LoVo (cell line): ENCODE results near the gene CGB2.
A peak's percentile ranks its signal among the peaks of the same experiment; 100 is the strongest.
"Not testable (repeated sequence)": the region's sequence is repeated elsewhere in the genome, so short reads cannot be mapped to it uniquely, and the experiment has no call there.

Source experiments
- DNase-seq: peaks from one replicate; pipeline ENCODE4 v3.0.0-alpha.2; 2016; ENCODE audit warnings: low spot score

The CGB2 gene

DNA sequence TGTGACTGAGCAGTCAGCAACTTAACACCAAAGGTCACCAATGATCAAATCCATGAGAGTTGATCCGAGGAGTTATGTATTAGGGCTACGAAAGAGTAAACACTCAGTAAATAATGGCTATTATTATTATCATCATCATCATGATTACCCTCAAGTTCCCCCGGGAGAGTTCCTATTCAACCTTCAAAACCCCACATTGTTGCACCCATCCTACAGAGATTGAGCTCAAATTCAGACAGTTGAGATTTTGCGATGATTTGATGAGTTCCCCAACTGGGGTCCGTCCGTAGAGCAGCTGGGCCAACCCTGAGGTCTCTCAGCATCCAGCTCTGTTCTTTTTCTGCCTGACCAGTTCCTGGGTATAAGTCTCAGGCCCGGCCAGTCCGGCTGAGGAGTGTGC lies 6.4 kb downstream of the CGB2 start:
- not testable (repeated sequence) for DNase-seq

DNA sequence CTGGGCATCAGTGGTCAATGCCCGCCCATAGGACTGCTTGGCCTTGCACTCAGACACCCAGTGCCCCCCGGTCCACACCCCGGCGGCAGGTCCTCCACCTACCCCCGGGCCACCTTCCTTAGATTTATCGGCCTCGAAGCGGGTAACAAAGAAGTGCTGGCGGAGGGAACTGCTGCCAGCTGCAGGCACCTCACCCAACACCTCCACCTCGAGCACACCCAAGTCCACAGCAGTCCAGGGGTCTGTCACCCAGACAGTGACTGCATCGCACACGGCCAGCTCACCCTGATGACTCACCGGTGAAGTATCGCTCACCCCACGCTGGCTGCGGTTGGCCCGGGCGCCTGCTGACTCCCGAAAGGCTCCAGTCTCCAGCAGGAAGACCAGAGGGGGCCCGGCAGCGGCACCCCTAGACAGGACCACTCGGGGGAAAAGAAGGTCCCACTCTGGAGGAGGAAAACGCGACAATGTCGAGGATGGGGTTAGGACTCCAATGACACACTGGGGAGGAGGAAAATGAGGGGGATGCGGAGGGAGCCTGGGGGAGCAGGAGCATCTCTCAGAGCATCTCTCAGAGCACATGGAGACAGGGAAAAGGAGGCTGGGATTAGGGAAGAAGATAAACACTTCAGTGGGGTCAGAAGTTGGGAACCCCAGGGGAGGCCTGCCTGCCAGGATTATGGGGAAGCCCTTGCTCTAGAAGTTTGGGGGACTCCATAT lies 7.0 kb downstream of the CGB2 start:
- peak; percentile 52 for DNase-seq

DNA sequence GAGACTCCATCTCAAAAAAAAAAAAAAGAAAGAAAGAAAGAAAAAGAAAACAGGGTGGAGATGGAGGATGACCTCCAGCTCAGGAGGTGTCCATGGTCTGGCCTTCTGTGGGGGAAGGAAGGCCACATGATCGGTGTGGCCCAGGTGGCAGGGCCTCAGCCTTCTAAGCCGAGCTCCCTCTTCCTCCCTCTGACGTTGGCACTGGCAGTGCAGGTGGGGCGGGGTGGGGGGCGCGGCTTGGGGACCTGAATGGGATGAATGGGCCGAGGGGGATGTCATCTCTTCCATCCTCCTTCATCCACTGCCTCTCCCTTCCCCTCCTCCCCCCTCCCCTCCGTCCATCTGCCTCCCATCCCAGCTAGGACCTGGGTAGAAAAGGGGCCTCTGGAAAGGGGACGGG lies 8.0 kb downstream of the CGB2 start:
- not testable (repeated sequence) for DNase-seq

DNA sequence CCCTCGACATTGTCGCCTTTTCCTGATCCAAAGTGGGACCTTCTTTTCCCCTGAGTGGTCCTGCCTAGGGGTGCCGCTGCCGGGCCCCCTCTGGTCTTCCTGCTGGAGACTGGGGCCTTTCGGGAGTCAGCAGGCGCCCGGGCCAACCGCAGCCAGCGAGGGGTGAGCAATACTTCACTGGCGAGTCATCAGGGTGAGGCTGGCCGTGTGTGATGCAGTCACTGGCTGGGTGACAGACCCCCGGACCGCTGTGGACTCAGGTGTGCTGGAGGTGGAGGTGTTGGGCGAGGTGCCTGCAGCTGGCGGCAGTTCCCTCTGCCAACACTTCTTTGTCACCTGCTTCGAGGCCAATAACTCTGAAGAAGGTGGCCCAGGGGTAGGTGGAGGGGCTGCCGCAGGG lies 10.5 kb downstream of the CGB2 start:
- DNase-seq = peak; percentile 55

DNA sequence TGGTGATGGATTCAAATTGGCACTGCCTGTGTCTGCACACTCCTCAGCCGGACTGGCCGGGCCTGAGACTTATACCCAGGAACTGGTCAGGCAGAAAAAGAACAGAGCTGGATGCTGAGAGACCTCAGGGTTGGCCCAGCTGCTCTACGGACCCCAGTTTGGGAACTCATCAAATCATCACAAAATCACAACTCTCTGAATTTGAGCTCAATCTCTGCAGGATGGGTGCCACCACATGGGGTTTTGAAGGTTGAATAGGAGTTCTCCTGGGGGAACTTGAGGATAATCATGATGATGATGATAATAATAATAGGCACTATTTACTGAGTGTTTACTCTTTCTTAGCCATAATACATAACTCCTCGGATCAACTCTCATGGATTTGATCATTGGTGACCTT lies 11.0 kb downstream of the CGB2 start:
- not testable (repeated sequence) for DNase-seq

DNA sequence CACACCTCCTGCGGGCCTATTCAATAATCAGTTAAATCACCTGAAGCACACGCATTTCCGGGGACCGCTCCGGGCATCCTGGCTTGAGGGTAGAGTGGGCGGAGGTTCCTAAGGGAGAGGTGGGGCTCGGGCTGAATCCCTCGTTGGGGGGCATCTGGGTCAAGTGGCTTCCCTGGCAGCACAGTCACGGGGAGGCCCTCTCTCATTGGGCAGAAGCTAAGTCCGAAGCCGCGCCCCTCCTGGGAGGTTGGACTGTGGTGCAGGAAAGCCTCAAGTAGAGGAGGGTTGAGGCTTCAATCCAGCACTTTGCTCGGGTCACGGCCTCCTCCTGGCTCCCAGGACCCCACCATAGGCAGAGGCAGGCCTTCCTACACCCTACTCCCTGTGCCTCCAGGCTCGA lies 11.9 kb downstream of the CGB2 start, which contains the start of gene CGB5:
CGB5 (plus strand) TSS at position 301 of the 400 bp plus-strand sequence. CDS start 362 bp downstream, outside the sequence.
- DNase-seq = not testable (repeated sequence)

DNA sequence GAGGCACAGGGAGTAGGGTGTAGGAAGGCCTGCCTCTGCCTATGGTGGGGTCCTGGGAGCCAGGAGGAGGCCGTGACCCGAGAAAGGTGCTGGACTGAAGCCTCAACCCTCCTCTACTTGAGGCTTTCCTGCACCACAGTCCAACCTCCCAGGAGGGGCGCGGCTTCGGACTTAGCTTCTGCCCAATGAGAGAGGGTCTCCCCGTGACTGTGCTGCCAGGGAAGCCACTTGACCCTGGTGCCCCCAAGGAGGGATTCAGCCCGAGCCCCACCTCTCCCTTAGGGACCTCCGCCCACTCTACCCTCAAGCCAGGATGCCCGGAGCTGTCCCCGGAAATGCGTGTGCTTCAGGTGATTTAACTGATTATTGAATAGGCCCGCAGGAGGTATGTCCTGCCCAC lies 17.3 kb downstream of the CGB2 start, which contains the start of gene CGB8:
CGB8 (minus strand) TSS at position 101 of the 400 bp plus-strand sequence. CDS start 372 bp downstream, outside the sequence.
- DNase-seq = not testable (repeated sequence)

DNA sequence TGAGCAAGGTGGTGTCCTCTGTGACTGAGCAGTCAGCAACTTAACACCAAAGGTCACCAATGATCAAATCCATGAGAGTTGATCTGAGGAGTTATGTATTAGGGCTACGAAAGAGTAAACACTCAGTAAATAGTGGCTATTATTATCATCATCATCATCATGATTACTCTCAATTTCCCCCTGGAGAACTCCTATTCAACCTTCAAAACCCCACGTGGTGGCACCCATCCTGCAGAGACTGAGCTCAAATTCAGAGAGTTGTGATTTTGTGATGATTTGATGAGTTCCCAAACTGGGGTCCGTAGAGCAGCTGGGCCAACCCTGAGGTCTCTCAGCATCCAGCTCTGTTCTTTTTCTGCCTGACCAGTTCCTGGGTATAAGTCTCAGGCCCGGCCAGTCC lies 18.1 kb downstream of the CGB2 start:
- DNase-seq = not testable (repeated sequence)

DNA sequence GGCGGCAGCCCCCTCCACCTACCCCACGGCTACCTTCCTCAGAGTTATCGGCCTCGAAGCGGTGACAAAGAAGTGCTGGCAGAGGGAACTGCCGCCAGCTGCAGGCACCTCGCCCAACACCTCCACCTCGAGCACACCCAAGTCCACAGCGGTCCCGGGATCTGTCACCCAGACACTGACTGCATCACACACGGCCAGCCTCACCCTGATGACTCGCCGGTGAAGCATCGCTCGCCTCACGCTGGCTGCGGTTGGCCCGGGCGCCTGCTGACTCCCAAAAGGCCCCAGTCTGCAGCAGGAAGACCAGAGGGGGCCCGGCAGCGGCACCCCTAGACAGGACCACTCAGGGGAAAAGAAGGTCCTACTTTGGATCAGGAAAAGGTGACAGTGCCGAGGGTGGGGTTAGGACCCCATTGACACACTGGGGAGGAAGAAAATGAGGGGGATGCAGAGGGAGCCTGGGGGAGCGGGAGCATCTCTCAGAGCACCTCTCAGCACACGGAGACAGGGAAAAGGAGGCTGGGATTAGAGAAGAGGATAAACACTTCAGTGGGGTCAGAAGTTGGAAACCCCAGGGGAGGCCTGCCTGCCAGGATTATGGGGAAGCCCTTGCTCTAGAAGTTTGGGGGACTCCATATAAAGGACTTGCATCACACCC lies 18.8 kb downstream of the CGB2 start:
- peak; percentile 59 for DNase-seq

DNA sequence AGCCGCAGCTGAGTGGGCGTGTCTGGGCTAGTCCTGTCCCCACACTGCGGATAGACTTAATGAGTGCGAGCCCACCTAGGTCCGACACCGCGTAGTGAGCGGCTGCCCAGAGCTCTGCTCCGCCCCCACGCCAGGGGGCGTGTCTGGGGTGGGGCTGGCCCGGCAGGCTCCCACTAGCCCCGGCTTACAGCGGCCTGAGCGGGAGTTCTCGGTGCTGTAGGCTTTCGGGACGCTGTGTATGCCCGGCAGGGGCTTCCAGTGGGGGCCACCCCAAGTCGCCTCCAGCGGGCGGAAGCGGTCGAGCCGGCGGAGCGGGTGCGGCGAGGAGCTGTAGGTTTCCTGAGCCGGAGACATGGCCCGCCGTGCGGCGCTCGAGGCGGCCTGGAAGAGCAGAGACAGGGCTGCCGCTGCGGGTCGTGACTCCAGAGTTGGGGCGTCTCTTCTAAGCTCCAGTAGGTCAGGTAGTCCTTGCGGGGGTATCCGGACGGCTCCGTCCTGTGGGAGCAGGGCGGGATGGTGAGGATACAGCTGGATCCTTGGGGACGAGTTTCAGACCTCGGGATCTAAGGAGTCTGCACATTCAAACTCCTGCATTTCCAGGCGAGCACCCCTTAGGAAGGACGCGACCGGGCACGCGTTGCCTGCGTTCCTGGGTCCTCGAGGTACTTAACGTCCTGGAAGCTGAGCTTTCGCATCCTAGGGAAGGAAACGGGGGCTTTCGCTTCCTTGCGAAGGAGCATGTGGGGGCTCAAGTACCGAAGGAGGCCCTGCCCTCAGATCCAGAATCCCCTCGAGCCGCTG lies 24.6 kb downstream of the CGB2 start:
- peak; percentile 65 for DNase-seq

DNA sequence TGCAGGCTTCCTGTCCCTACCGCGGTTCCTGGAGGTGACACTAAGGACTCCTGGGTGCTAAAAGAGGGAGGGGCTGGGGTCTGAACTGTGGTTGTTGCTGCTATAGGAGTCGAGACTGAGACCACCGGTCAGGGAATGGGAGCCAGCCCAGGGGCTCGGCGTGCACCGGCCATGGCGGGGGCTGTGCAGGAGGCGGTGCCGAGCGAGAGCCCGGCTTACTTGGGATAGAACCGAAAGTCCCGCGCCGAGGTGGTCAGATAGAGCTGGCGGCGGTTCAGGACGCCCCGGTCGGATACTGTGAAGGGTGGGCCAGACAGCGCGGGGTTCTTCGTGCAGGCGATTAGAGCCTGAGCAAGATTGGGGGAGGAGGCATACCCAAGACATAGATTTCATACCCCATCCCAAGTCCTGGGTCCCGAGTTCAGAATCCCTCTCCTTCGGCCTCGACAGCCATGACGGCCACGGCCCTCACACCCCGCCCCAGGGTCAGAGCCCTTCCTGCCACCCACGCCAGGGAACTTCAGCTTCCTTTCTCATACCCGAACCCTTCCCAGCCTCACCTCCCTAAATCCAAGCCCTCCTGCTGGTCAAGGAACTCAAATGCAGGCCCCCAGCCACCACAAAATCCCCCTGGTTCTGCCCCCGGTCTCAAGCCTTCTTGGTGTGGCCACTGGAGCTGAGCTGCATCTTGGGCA lies 25.4 kb downstream of the CGB2 start:
- DNase-seq = not testable (repeated sequence)

DNA sequence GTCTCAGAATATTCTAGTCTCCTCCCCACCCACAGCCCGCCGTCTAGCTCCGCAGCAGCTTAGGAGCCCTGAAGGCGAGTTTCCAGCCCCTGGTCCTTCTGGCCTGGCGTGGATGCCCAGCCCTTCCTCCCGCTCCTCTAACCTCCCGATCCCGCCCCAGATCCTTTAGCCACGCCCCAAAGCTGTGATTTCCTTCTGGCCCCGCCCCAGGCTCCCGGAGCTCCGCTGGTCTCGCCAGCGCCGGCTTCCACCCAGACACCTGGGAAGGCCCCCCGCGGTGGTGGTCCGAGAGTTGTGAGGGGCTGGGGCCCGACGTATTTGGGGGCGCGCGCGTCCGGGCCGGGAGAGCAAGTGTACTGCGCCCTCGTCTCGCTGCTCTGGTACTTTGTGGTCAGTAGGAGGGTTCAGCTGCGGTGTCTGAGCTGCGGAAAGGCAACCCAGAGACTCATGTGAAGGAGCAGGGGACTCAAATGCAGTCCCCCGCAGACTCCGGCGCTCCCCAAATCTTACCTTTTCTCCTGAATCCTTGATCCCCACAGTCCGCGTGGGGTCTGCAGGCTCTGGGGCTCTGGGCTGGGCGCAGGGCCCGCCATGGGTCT lies 26.0 kb downstream of the CGB2 start, which contains the start of gene CGB7:
CGB7 (minus strand) TSS at position 114 of the 599 bp plus-strand sequence. CDS start 2,374 bp downstream, outside the sequence.
- peak; percentile 26 for DNase-seq

DNA sequence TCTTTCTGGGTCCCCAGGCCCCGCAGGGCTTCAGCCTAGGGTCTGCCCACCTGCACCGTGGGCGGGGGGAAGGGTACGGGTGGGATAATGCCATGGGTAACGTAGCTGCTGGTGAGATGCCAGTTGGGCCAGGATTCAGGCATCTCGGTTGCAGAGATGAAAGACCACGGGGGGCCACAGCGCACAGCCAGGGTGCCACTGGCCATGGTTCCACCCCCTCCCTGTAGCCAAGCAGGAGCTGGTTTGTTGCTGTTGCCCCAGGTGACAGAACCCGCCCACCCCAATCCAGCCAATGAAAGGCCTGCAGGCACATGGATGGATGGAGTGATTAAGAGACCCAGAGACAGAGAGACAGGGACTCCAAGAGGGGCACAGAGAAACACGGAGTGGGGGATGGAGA lies 26.9 kb downstream of the CGB2 start:
- no peak for DNase-seq

DNA sequence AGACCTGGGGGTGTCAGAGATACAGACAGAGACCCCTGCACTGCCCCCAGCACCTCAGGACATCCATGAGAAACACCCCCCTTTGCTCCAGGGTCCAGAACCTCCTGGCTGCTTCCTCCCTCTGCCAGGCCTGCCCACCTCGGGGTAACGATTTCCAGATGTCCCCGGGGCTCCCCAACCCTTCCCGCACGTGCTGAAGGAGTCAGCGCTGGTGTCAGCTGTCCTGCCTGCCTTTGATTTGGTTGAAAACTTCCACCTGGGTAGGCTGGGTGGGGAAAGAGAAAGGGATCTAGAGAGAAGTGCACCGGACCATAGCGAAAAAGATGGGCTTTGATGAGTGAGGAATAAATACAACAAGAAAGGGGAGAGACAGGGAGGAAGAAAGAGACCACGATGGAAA lies 27.4 kb downstream of the CGB2 start:
- no peak for DNase-seq

DNA sequence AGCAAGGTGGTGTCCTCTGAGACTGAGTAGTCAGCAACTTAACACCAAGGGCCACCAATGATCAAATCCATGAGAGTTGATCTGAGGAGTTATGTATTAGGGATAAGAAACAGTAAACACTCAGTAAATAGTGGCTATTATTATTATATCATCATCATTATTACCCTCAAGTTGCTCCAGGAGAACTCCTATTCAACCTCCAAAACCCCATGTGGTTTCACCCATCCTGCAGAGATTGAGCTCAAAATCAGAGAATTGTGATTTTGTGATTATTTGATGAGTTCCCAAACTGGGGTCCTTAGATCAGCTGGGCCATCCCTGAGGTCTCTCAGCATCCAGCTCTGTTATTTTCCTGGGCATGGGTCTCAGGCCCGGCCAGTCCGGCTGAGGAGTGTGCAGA lies 29.3 kb downstream of the CGB2 start:
- no peak for DNase-seq

DNA sequence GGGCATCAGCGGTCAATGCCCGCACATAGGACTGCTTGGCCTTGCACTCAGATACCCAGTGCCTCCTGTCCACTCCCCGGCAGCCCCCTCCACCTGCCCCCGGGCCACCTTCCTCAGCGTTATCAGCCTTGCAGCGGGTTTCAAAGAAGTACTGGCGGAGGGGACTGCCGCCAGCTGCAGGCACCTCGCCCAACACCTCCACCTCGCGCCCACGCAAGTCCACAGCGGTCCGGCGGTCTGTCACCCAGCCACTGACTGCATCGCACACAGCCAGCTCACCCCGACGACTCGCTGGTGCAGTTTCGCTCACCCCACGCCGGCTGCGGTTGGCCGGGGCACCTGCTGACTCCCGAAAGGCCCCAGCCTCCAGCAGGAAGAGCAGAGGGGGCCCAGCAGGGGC lies 29.8 kb downstream of the CGB2 start:
- DNase-seq = no peak

DNA sequence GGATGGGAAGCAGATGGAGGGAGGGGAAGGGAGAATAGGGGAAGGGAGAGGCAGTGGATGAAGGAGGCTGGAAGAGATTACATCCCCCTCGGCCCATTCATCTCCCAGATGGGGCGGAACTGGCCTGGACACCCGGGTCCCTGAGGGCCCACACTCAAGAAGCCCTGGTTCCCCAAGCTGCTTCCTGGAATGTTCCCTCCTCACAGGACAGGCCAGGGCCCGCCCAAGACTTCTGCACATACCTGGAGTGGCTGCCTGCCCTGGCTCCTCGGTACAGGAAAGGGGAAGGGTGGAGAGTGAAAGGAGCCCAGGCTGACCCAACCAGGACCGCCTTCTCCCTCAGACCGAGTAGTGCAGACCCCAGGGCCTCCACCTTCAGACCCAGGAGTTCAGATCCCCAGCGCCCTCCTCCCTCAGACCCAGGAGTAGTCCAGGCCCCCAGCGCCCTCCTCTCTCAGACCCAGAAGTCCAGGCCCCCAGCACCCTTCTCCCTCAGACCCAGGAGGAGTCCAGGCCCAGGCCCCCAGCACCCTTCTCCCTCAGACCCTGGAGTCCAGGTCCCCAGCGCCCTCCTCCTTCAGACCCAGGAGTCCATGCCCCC lies 32.4 kb downstream of the CGB2 start:
- no peak for DNase-seq

DNA sequence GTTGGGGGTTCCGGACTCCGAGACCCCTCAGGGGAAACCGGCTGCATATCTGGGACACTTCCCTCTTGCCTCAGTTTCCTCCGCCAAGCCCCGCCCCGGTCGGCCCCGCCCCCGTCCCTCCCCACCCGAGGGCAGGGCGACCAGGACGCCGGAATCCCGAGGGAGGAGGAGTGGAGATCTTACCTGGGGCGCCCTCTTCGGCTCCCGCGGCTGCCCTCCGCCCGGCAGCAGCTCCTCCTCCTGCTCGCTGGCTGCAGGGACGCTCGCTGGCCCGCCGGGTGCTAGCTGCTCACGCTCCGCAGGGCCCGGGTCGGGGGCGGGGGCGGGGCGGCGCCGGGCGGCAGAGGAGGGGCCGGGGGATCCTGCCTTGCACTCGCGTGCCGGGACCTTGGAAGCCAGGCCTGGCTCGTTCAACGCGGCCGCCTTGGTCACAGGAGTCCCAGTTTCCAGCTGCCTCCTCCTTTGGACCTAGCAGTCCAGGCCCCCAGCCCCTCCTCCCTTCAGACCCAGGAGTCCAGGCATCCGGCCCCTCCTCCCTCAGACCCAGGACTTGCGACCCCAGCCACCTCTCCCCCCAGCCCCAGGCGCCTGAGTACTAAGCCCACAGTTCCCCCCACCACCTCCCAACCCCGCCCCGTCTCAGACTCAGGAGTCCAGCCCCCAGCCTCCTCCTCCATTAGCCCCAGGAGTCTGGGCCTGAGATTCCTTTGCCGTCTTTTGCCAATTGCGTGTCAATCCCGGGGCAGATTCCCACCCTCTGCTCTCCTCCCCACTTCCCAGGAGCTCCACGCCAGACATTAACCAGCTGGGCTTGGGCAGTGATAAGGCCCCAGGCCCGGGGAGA lies 33.3 kb downstream of the CGB2 start, which contains the start of gene NTF4:
NTF4 (minus strand) TSS at position 51 of the 844 bp plus-strand sequence. CDS start 2,821 bp downstream, outside the sequence.
- peak; percentile 56 for DNase-seq

DNA sequence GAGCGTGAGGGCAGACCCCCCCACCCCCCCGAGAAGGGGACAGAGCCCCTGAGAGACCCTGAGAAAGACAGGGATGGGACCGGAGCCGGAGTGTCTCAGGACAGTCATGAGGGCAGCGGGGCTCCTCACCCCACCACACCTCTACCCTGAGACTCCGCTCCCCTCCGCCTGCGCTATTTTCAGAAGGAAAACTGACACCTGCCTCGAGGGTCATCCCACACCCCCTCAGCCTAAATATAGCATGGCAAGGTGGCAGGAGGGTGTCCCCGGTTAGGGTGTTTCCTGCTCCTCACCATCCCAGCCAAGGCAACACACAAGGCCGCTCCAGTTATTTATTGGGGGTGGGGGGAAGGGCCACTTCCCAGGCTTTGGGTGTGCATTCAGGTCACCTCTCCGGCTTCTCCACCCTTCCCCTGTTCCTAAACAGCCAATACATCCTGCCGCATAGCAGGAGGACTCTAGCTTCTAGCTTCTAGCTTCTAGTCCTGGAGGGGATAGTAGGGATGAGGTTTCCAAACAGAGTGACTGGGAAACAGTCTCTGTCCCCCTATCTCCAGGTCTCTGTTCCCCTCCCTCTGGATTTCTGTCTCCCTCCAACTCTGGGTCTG lies 34.3 kb downstream of the CGB2 start:
- DNase-seq = no peak
